Activated naive CD4-positive, alpha-beta T cell treated with anti-CD3 and anti-CD28 coated beads, Interleukin-2, amount 50 U/mL, for 72 hours (primary cell): ENCODE measurements around the gene GPX5. TPM values are rescaled to one million over a fixed set of nuclear protein-coding genes. Genes with fewer than 3 reads are reported as not detected.
"Not testable (repeated sequence)": the region's sequence is repeated elsewhere in the genome, so short reads cannot be mapped to it uniquely, and the experiment has no call there.

ENCODE experiments used
- ATAC-seq, 2 donors: fragments of 150-1000 bp; cut with Tn5 transposase; 2 replicates each; pipeline ENCODE4 v1.10.0; 2021; ENCODE audit warnings: mild to moderate bottlenecking in 2 of 2, moderate library complexity in 2 of 2
- DNase-seq, 2 donors: peaks; one replicate each; pipeline ENCODE4 v3.0.0; 2021 to 2022; ENCODE audit warnings: low spot score in 2 of 2
- H3K27ac Mint-ChIP-seq, 2 donors: one replicate each; pipeline ENCODE4 v1.8.0; 2022; ENCODE audit warnings: mild to moderate bottlenecking in 2 of 2, mixed read lengths in 2 of 2
- H3K36me3 Mint-ChIP-seq, 2 donors: one replicate each; pipeline ENCODE4 v1.8.0; 2022; ENCODE audit warnings: mixed read lengths in 2 of 2
- H3K9me3 Mint-ChIP-seq, 2 donors: one replicate each; pipeline ENCODE4 v1.8.0; 2022; ENCODE audit warnings: mixed read lengths in 2 of 2
- total RNA-seq, 2 donors: library from RNA; stranded (reverse); gene quantifications; one replicate each; pipeline ENCODE4 v1.2.3, GENCODE V29; 2022

The GPX5 gene
- total RNA-seq, 2 donors from 2014 or later = not detected

GRCh38 chr6:28502709-28503305, 22.9 kb upstream of the GPX5 start:
- ATAC-seq, H3K9me3 Mint-ChIP-seq, DNase-seq, H3K27ac Mint-ChIP-seq, H3K36me3 Mint-ChIP-seq: not testable (repeated sequence)

- ATAC-seq (no peak), DNase-seq (no peak)
- Mint-ChIP-seq H3K27ac (no peak overlapping the region), H3K36me3 (no peaks in the 10 kb centered on the region), H3K9me3 (no peaks in the 10 kb centered on the region)
Measured at GRCh38 chr6:28505733-28506132, 19.9 kb upstream of the GPX5 start.

- Mint-ChIP-seq H3K27ac (no peak overlapping the region), H3K36me3 (no peaks in the 10 kb centered on the region), H3K9me3 (no peaks in the 10 kb centered on the region)
- ATAC-seq = peak in 1 of 2 donors; percentile 31
- no peak for DNase-seq
Measured at GRCh38 chr6:28506807-28507475, 18.7 kb upstream of the GPX5 start.

GRCh38 chr6:28511628-28512300, 13.9 kb upstream of the GPX5 start:
- DNase-seq (no peak), ATAC-seq (no peak)
- Mint-ChIP-seq H3K27ac (no peak overlapping the region), H3K9me3 (no peaks in the 10 kb centered on the region), H3K36me3 (no peaks in the 10 kb centered on the region)

- not testable (repeated sequence) for ATAC-seq, H3K36me3 Mint-ChIP-seq, H3K9me3 Mint-ChIP-seq, H3K27ac Mint-ChIP-seq, DNase-seq
Measured at GRCh38 chr6:28512387-28512786, 13.3 kb upstream of the GPX5 start.

- Mint-ChIP-seq H3K9me3 (no peaks in the 10 kb centered on the region), H3K27ac (no peak within 1 kb of the TSS), H3K36me3 (no peaks in the 10 kb centered on the region)
- DNase-seq (no peak), ATAC-seq (no peak)
Measured at GRCh38 chr6:28515676-28516075, 10.0 kb upstream of the GPX5 start, which contains the start of gene GPX6. Gene GPX6 (minus strand): TSS chr6:28515793. CDS start chr6:28515743, 50 bp downstream.

- no peaks in the 10 kb centered on the region for H3K36me3 Mint-ChIP-seq
- no peak for ATAC-seq
- DNase-seq = no peak
- H3K27ac Mint-ChIP-seq = no peak overlapping the region
- H3K9me3 Mint-ChIP-seq = no peaks in the 10 kb centered on the region
Measured at GRCh38 chr6:28517964-28518363, 7.7 kb upstream of the GPX5 start.

GRCh38 chr6:28522594-28523240, 3.0 kb upstream of the GPX5 start:
- peak in 1 of 2 donors; percentile 20 for ATAC-seq

GRCh38 chr6:28523241-28523622, 2.4 kb upstream of the GPX5 start:
- ATAC-seq = peak; percentile 86 to 98
- Mint-ChIP-seq H3K9me3 (no peaks in the 10 kb centered on the region), H3K36me3 (no peaks in the 10 kb centered on the region), H3K27ac (no peak overlapping the region)
- DNase-seq = peak in 1 of 2 donors; percentile 39

More at GRCh38 chr6:28522594-28523240, 3.0 kb upstream of the GPX5 start:
- Mint-ChIP-seq H3K36me3 (no peaks in the 10 kb centered on the region), H3K9me3 (no peaks in the 10 kb centered on the region), H3K27ac (no peak overlapping the region)
- no peak for DNase-seq

- H3K9me3 Mint-ChIP-seq = no peaks in the 10 kb centered on the region
- no peak overlapping the region for H3K27ac Mint-ChIP-seq
- no peaks in the 10 kb centered on the region for H3K36me3 Mint-ChIP-seq
- no peak for ATAC-seq
- DNase-seq = no peak
Measured at GRCh38 chr6:28530777-28531176, 5.1 kb downstream of the GPX5 start.

GRCh38 chr6:28531479-28532128, 5.9 kb downstream of the GPX5 start:
- Mint-ChIP-seq H3K36me3 (no peaks in the 10 kb centered on the region), H3K27ac (no peak overlapping the region), H3K9me3 (no peaks in the 10 kb centered on the region)
- ATAC-seq (no peak), DNase-seq (no peak)

GRCh38 chr6:28534306-28534705, 8.6 kb downstream of the GPX5 start:
- ATAC-seq (no peak), DNase-seq (no peak)
- Mint-ChIP-seq H3K9me3 (no peaks in the 10 kb centered on the region), H3K27ac (no peak overlapping the region), H3K36me3 (no peaks in the 10 kb centered on the region)

GRCh38 chr6:28534875-28535274, 9.2 kb downstream of the GPX5 start:
- no peak overlapping the region for H3K27ac Mint-ChIP-seq
- ATAC-seq (no peak), DNase-seq (no peak)
- no peaks in the 10 kb centered on the region for H3K36me3 Mint-ChIP-seq
- H3K9me3 Mint-ChIP-seq = no peaks in the 10 kb centered on the region

GRCh38 chr6:28537065-28537464, 11.4 kb downstream of the GPX5 start:
- DNase-seq = no peak
- Mint-ChIP-seq H3K27ac (peak overlapping the region; percentile 62 to 95), H3K9me3 (no peaks in the 10 kb centered on the region), H3K36me3 (peaks cover 0 to under 1% of the 10 kb centered on the region in 2 donors)
- ATAC-seq = peak; percentile 23 to 30

- ATAC-seq = peak; percentile 74 to 90
- peaks cover 0 to 6% of the 10 kb centered on the region in 2 donors for H3K36me3 Mint-ChIP-seq
- H3K9me3 Mint-ChIP-seq = no peaks in the 10 kb centered on the region
- DNase-seq = peak in 1 of 2 donors; percentile 40
- H3K27ac Mint-ChIP-seq = peak overlapping the region; percentile 62 to 95
Measured at GRCh38 chr6:28537509-28538140, 11.9 kb downstream of the GPX5 start.

GRCh38 chr6:28541996-28542395, 16.3 kb downstream of the GPX5 start:
- Mint-ChIP-seq H3K27ac (peak overlapping the region in 1 of 2 donors; percentile 90), H3K36me3 (peaks cover 0 to 13% of the 10 kb centered on the region in 2 donors), H3K9me3 (no peaks in the 10 kb centered on the region)
- ATAC-seq = no peak
- DNase-seq = no peak
